Stomach (tissue), 4 donors: ENCODE data around the gene PARD3.

ENCODE experiments used
- POLR2A ChIP-seq, 4 donors: fragments of 450-650 bp; IDR thresholded peaks; one replicate each; pipeline ENCODE4 v1.6.1; 2016; ENCODE audit warnings: antibody characterized with exemption in 4 of 4, control low read depth in 2 of 4, mild to moderate bottlenecking in 1 of 4, moderate library complexity in 1 of 4
- TF ChIP-seq, protein P1 (sequence below), 7 experiments: fragments of 450-650 bp in 4 of 7; fragments of 200-600 bp in 3 of 7; sonication (generic) in 3 of 7; IDR thresholded peaks; one replicate each; pipeline ENCODE4 v1.5.1; 2016 to 2019; ENCODE audit warnings: antibody characterized with exemption in 7 of 7, control low read depth in 2 of 7, mild to moderate bottlenecking in 1 of 7

DNA sequence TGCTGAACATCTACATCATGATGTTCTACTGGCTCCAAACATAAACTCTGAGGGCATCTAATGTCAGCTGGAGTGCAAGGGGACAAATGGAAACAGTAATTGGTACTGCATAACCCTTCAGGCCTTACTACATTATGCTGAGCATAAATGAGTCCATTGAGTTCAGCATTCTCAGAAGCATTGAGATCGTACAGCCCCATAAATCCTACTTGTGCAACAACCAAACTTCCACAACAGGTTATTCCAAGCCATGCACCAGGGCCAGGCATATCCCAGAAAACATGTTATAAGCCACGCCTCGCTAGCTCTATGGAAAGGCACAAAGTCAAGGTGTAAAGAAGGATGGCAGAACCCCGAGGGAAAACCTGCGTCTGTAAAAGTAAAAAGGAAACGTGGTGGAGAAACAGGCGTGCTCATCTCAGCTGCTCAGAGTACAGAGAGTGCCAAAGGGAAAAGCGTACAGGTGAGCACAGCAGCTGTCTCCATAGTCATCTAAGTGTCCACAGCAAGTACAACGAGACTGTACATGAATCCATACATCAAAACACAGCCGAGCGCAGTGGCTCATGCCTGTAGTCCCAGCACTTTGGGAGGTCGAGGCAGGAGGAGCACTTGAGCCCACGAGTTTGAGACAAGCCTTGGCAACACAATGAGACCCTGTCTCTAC lies 124.6 kb downstream of the PARD3 start:
- TF ChIP-seq, protein P1, sequence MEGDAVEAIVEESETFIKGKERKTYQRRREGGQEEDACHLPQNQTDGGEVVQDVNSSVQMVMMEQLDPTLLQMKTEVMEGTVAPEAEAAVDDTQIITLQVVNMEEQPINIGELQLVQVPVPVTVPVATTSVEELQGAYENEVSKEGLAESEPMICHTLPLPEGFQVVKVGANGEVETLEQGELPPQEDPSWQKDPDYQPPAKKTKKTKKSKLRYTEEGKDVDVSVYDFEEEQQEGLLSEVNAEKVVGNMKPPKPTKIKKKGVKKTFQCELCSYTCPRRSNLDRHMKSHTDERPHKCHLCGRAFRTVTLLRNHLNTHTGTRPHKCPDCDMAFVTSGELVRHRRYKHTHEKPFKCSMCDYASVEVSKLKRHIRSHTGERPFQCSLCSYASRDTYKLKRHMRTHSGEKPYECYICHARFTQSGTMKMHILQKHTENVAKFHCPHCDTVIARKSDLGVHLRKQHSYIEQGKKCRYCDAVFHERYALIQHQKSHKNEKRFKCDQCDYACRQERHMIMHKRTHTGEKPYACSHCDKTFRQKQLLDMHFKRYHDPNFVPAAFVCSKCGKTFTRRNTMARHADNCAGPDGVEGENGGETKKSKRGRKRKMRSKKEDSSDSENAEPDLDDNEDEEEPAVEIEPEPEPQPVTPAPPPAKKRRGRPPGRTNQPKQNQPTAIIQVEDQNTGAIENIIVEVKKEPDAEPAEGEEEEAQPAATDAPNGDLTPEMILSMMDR (IDR thresholded peaks at IDR 0.05) = no peak
- no peak for TF ChIP-seq POLR2A (IDR thresholded peaks at IDR 0.05)
